22Rv1 (cell line): ENCODE results near the gene EYA2.
"Not testable (repeated sequence)": the region's sequence is repeated elsewhere in the genome, so short reads cannot be mapped to it uniquely, and the experiment has no call there.

Experiments used
- H3K27ac ChIP-seq: fragments of 450-650 bp; 2 replicates; pipeline ENCODE4 v1.5.1; 2017
- CTCF ChIP-seq: fragments of 450-650 bp; IDR thresholded peaks from 2 replicates; pipeline ENCODE4 v1.5.1; 2017; ENCODE audit warnings: mild to moderate bottlenecking
- ZFX ChIP-seq: fragments of 450-650 bp; IDR thresholded peaks from 2 replicates; pipeline ENCODE4 v1.6.1; 2017; ENCODE audit warnings: antibody characterized with exemption, borderline replicate concordance

The EYA2 gene

GRCh38 chr20:46916258-46916603 lies 21.6 kb downstream of the EYA2 start:
- H3K27ac ChIP-seq, result no peak overlapping the region
- TF ChIP-seq ZFX (no peak), CTCF (no peak)

- H3K27ac ChIP-seq, result no peak overlapping the region
- no peak for TF ChIP-seq CTCF
- no peak for TF ChIP-seq ZFX
Measured at GRCh38 chr20:46917155-46917554, 22.5 kb downstream of the EYA2 start.

GRCh38 chr20:46920114-46920513 lies 25.5 kb downstream of the EYA2 start:
- H3K27ac ChIP-seq, result no peak overlapping the region
- TF ChIP-seq ZFX (no peak), CTCF (no peak)

GRCh38 chr20:46922841-46923240 lies 28.2 kb downstream of the EYA2 start:
- H3K27ac ChIP-seq, result not testable (repeated sequence)

- no peak for TF ChIP-seq CTCF
- H3K27ac ChIP-seq, result no peak overlapping the region
Measured at GRCh38 chr20:46923550-46923949, 28.9 kb downstream of the EYA2 start.

- TF ChIP-seq CTCF (no peak), ZFX (no peak)
- no peak overlapping the region for H3K27ac ChIP-seq
Measured at GRCh38 chr20:46928580-46929132, 34.0 kb downstream of the EYA2 start.

- no peak for TF ChIP-seq ZFX
- no peak for TF ChIP-seq CTCF
- no peak overlapping the region for H3K27ac ChIP-seq
Measured at GRCh38 chr20:46929902-46930301, 35.3 kb downstream of the EYA2 start.

- H3K27ac ChIP-seq, result no peak overlapping the region
- TF ChIP-seq CTCF (no peak), ZFX (no peak)
Measured at GRCh38 chr20:46930640-46931339, 36.1 kb downstream of the EYA2 start.
